Measurements from ENCODE around the gene MX2. TPM values are rescaled to one million over a fixed set of nuclear protein-coding genes. Genes with fewer than 3 reads are reported as not detected.

The MX2 gene
- total and polyA plus RNA-seq, 2 experiments from 2014 or later, result 5.4 to 9.2 TPM

- peaks cover 2% of the 10 kb centered on the region for H3K36me3 Mint-ChIP-seq (ENCODE audit: low read depth)
- peaks cover 6% of the 10 kb centered on the region for H3K4me1 Mint-ChIP-seq
- H2AFZ ChIP-seq, result no peak overlapping the region
- no peaks in the 10 kb centered on the region for H3K27me3 ChIP-seq (ENCODE audit: insufficient read depth)
- H3K27me3 Mint-ChIP-seq (ENCODE audit: insufficient read depth, low read depth, poor library complexity), result peaks cover 7% of the 10 kb centered on the region
- no peak overlapping the region for H3K4me3 ChIP-seq
- no peak overlapping the region for H3K27ac Mint-ChIP-seq
- H3K27ac ChIP-seq (ENCODE audit: low read depth), result no peak overlapping the region
- no peak overlapping the region for H3K4me2 ChIP-seq
- no peaks in the 10 kb centered on the region for H4K20me1 ChIP-seq (replicated peaks; ENCODE audit: insufficient read depth)
- H3K79me2 ChIP-seq (replicated peaks; ENCODE audit: insufficient read depth), result no peaks in the 10 kb centered on the region
- H3K4me3 Mint-ChIP-seq, result no peak overlapping the region
- no peaks in the 10 kb centered on the region for H3K9me2 ChIP-seq (ENCODE audit: insufficient read depth)
- no peak for DNase-seq (ENCODE audit: low spot score)
- ATAC-seq, result no peak
- no peaks in the 10 kb centered on the region for H3K4me1 ChIP-seq (ENCODE audit: insufficient read depth)
- no peaks in the 10 kb centered on the region for H3F3A ChIP-seq (replicated peaks; ENCODE audit: low read depth)
- H3K36me3 ChIP-seq (ENCODE audit: insufficient read depth), result peaks cover 3% of the 10 kb centered on the region; the same call in 1 of the 2 replicates
- TF ChIP-seq POLR2AphosphoS5 (IDR thresholded peaks at IDR 0.05; ENCODE audit: low read depth) (no peak), ZNF114 (CRISPR knock-in tag; IDR thresholded peaks at IDR 0.05) (no peak)
- H3K9me3 Mint-ChIP-seq, result no peaks in the 10 kb centered on the region; the same call in 2 of the 3 replicates
Observed at GRCh38 chr21:41398251-41398650, 36.4 kb downstream of the MX2 start.

GRCh38 chr21:41398831-41399230 is 37.0 kb downstream of the MX2 start:
- ATAC-seq, result no peak
- Histone ChIP-seq H2AFZ (no peak overlapping the region), H3K4me2 (no peak overlapping the region), H4K20me1 (replicated peaks; ENCODE audit: insufficient read depth) (no peaks in the 10 kb centered on the region), H3K79me2 (replicated peaks; ENCODE audit: insufficient read depth) (no peaks in the 10 kb centered on the region), H3K36me3 (ENCODE audit: insufficient read depth) (peaks cover 3% of the 10 kb centered on the region; the same call in 1 of the 2 replicates), H3K4me1 (ENCODE audit: insufficient read depth) (no peaks in the 10 kb centered on the region), H3K9me2 (ENCODE audit: insufficient read depth) (no peaks in the 10 kb centered on the region), H3F3A (replicated peaks; ENCODE audit: low read depth) (no peaks in the 10 kb centered on the region), H3K27ac (ENCODE audit: low read depth) (no peak overlapping the region), H3K4me3 (no peak overlapping the region), H3K27me3 (ENCODE audit: insufficient read depth) (no peaks in the 10 kb centered on the region)
- no peak overlapping the region for H3K4me3 Mint-ChIP-seq
- no peak for DNase-seq (ENCODE audit: low spot score)
- peaks cover 6% of the 10 kb centered on the region for H3K4me1 Mint-ChIP-seq
- no peaks in the 10 kb centered on the region; the same call in 2 of the 3 replicates for H3K9me3 Mint-ChIP-seq
- no peaks in the 10 kb centered on the region; the same call in 1 of the 3 replicates for H3K36me3 Mint-ChIP-seq (ENCODE audit: low read depth)
- H3K27ac Mint-ChIP-seq, result no peak overlapping the region
- peaks cover 6% of the 10 kb centered on the region for H3K27me3 Mint-ChIP-seq (ENCODE audit: insufficient read depth, low read depth, poor library complexity)
- no peak for TF ChIP-seq ETS1 (IDR thresholded peaks at IDR 0.05)
- TF ChIP-seq ZNF114 (CRISPR knock-in tag; IDR thresholded peaks at IDR 0.05), result no peak
- TF ChIP-seq CREB1 (CRISPR knock-in tag; IDR thresholded peaks at IDR 0.05; ENCODE audit: low read depth), result no peak
- TF ChIP-seq ZNF462 (CRISPR knock-in tag; IDR thresholded peaks at IDR 0.05), result no peak
- no peak for TF ChIP-seq STAT1 (IDR thresholded peaks at IDR 0.05; ENCODE audit: unreplicated experiment)
- TF ChIP-seq ZNF331 (CRISPR knock-in tag; IDR thresholded peaks at IDR 0.05; ENCODE audit: low read depth), result no peak
- no peak for TF ChIP-seq CTCF (conservative IDR thresholded peaks at IDR 0.05; ENCODE audit: low read depth in 2 of 2)
- TF ChIP-seq EZH2phosphoT487 (IDR thresholded peaks at IDR 0.05; ENCODE audit: unreplicated experiment), result no peak
- no peak for TF ChIP-seq NANOG (IDR thresholded peaks at IDR 0.05; ENCODE audit: borderline replicate concordance)
